Measurements from ENCODE around the gene ARIH2. TPM values are rescaled to one million over a fixed set of nuclear protein-coding genes. Genes with fewer than 3 reads are reported as not detected.
"Not testable (repeated sequence)": the region's sequence is repeated elsewhere in the genome, so short reads cannot be mapped to it uniquely, and the experiment has no call there.

The ARIH2 gene
- total RNA-seq, 3 donors from 2014 or later: 144 to 161 (median 146) TPM

- H3K4me3 Mint-ChIP-seq; DNase-seq; H3K27me3 Mint-ChIP-seq (ENCODE audit: low read depth); H3K4me1 Mint-ChIP-seq (ENCODE audit: low read depth); H3K36me3 Mint-ChIP-seq (ENCODE audit: insufficient read depth); H3K9me3 Mint-ChIP-seq; ATAC-seq: not testable (repeated sequence)
Observed at GRCh38 chr3:48907026-48907425, 11.6 kb upstream of the ARIH2 start.

- Mint-ChIP-seq H3K4me1 (ENCODE audit: low read depth) (peaks cover 20% of the 10 kb centered on the region), H3K9me3 (no peaks in the 10 kb centered on the region), H3K27me3 (ENCODE audit: low read depth) (no peaks in the 10 kb centered on the region), H3K36me3 (ENCODE audit: insufficient read depth) (no peaks in the 10 kb centered on the region), H3K4me3 (no peak overlapping the region)
- DNase-seq (no peak), ATAC-seq (no peak)
Observed at GRCh38 chr3:48915296-48915695, 3.3 kb upstream of the ARIH2 start.

GRCh38 chr3:48919215-48920138 lies 835 bp downstream of the ARIH2 start:
- peak; percentile 27 to 41 for ATAC-seq
- peak; percentile 31 for DNase-seq
- Mint-ChIP-seq H3K9me3 (no peaks in the 10 kb centered on the region), H3K27me3 (ENCODE audit: low read depth) (no peaks in the 10 kb centered on the region), H3K36me3 (ENCODE audit: insufficient read depth) (peaks cover 4% of the 10 kb centered on the region), H3K4me1 (ENCODE audit: low read depth) (peaks cover 27% of the 10 kb centered on the region), H3K4me3 (peak overlapping the region; percentile 93)

GRCh38 chr3:48926425-48927392 lies 8.1 kb downstream of the ARIH2 start:
- peak in 1 of 2 donors; percentile 42 for ATAC-seq
- no peak for DNase-seq
- no peak overlapping the region for H3K4me3 Mint-ChIP-seq
- no peaks in the 10 kb centered on the region for H3K27me3 Mint-ChIP-seq (ENCODE audit: low read depth)
- peaks cover 39% of the 10 kb centered on the region for H3K36me3 Mint-ChIP-seq (ENCODE audit: insufficient read depth)
- H3K9me3 Mint-ChIP-seq: no peaks in the 10 kb centered on the region
- H3K4me1 Mint-ChIP-seq (ENCODE audit: low read depth): peaks cover 56% of the 10 kb centered on the region

GRCh38 chr3:48927928-48928327 lies 9.3 kb downstream of the ARIH2 start:
- H3K36me3 Mint-ChIP-seq (ENCODE audit: insufficient read depth): peaks cover 47% of the 10 kb centered on the region
- peak overlapping the region; percentile 6 for H3K4me3 Mint-ChIP-seq
- DNase-seq (no peak), ATAC-seq (peak; percentile 62 to 74)
- H3K9me3 Mint-ChIP-seq: no peaks in the 10 kb centered on the region
- H3K27me3 Mint-ChIP-seq (ENCODE audit: low read depth): no peaks in the 10 kb centered on the region
- H3K4me1 Mint-ChIP-seq (ENCODE audit: low read depth): peaks cover 63% of the 10 kb centered on the region

GRCh38 chr3:48928679-48929078 lies 10.0 kb downstream of the ARIH2 start:
- DNase-seq (no peak), ATAC-seq (no peak)
- Mint-ChIP-seq H3K4me1 (ENCODE audit: low read depth) (peaks cover 64% of the 10 kb centered on the region), H3K9me3 (no peaks in the 10 kb centered on the region), H3K4me3 (peak overlapping the region; percentile 37), H3K27me3 (ENCODE audit: low read depth) (no peaks in the 10 kb centered on the region), H3K36me3 (ENCODE audit: insufficient read depth) (peaks cover 48% of the 10 kb centered on the region)

GRCh38 chr3:48929358-48930035 lies 10.9 kb downstream of the ARIH2 start:
- no peak for ATAC-seq
- H3K36me3 Mint-ChIP-seq (ENCODE audit: insufficient read depth): peaks cover 54% of the 10 kb centered on the region
- no peaks in the 10 kb centered on the region for H3K27me3 Mint-ChIP-seq (ENCODE audit: low read depth)
- no peaks in the 10 kb centered on the region for H3K9me3 Mint-ChIP-seq
- H3K4me3 Mint-ChIP-seq: no peak overlapping the region
- peaks cover 71% of the 10 kb centered on the region for H3K4me1 Mint-ChIP-seq (ENCODE audit: low read depth)
- no peak for DNase-seq

GRCh38 chr3:48930590-48930989 lies 11.9 kb downstream of the ARIH2 start:
- DNase-seq: no peak
- Mint-ChIP-seq H3K4me1 (ENCODE audit: low read depth) (peaks cover 80% of the 10 kb centered on the region), H3K9me3 (no peaks in the 10 kb centered on the region), H3K36me3 (ENCODE audit: insufficient read depth) (peaks cover 61% of the 10 kb centered on the region), H3K27me3 (ENCODE audit: low read depth) (no peaks in the 10 kb centered on the region), H3K4me3 (no peak overlapping the region)
- ATAC-seq: no peak

GRCh38 chr3:48931944-48932580 lies 13.4 kb downstream of the ARIH2 start:
- DNase-seq (no peak), ATAC-seq (peak in 1 of 2 donors; percentile 36)
- no peak overlapping the region for H3K4me3 Mint-ChIP-seq
- peaks cover 53% of the 10 kb centered on the region for H3K36me3 Mint-ChIP-seq (ENCODE audit: insufficient read depth)
- peaks cover 69% of the 10 kb centered on the region for H3K4me1 Mint-ChIP-seq (ENCODE audit: low read depth)
- no peaks in the 10 kb centered on the region for H3K9me3 Mint-ChIP-seq
- H3K27me3 Mint-ChIP-seq (ENCODE audit: low read depth): no peaks in the 10 kb centered on the region

- no peak overlapping the region for H3K4me3 Mint-ChIP-seq
- peaks cover 56% of the 10 kb centered on the region for H3K4me1 Mint-ChIP-seq (ENCODE audit: low read depth)
- no peak for DNase-seq
- peaks cover 46% of the 10 kb centered on the region for H3K36me3 Mint-ChIP-seq (ENCODE audit: insufficient read depth)
- H3K27me3 Mint-ChIP-seq (ENCODE audit: low read depth): no peaks in the 10 kb centered on the region
- no peaks in the 10 kb centered on the region for H3K9me3 Mint-ChIP-seq
- ATAC-seq: no peak
Observed at GRCh38 chr3:48934333-48934991, 15.8 kb downstream of the ARIH2 start.

GRCh38 chr3:48935530-48935929 lies 16.9 kb downstream of the ARIH2 start:
- Mint-ChIP-seq H3K27me3 (ENCODE audit: low read depth) (no peaks in the 10 kb centered on the region), H3K4me1 (ENCODE audit: low read depth) (peaks cover 48% of the 10 kb centered on the region), H3K4me3 (no peak overlapping the region), H3K9me3 (no peaks in the 10 kb centered on the region), H3K36me3 (ENCODE audit: insufficient read depth) (peaks cover 40% of the 10 kb centered on the region)
- no peak for DNase-seq
- ATAC-seq: no peak

- no peak overlapping the region for H3K4me3 Mint-ChIP-seq
Observed at GRCh38 chr3:48938156-48938555, 19.5 kb downstream of the ARIH2 start.

GRCh38 chr3:48938689-48939088 lies 20.0 kb downstream of the ARIH2 start:
- H3K4me1 Mint-ChIP-seq (ENCODE audit: low read depth): peaks cover 31% of the 10 kb centered on the region
- H3K36me3 Mint-ChIP-seq (ENCODE audit: insufficient read depth): peaks cover 32% of the 10 kb centered on the region

More at GRCh38 chr3:48938156-48938555, 19.5 kb downstream of the ARIH2 start:
- ATAC-seq (no peak), DNase-seq (no peak)
- no peaks in the 10 kb centered on the region for H3K27me3 Mint-ChIP-seq (ENCODE audit: low read depth)
- H3K9me3 Mint-ChIP-seq: no peaks in the 10 kb centered on the region
- H3K4me1 Mint-ChIP-seq (ENCODE audit: low read depth): peaks cover 31% of the 10 kb centered on the region
- H3K36me3 Mint-ChIP-seq (ENCODE audit: insufficient read depth): peaks cover 31% of the 10 kb centered on the region

More at GRCh38 chr3:48938689-48939088, 20.0 kb downstream of the ARIH2 start:
- ATAC-seq (no peak), DNase-seq (no peak)
- no peaks in the 10 kb centered on the region for H3K27me3 Mint-ChIP-seq (ENCODE audit: low read depth)
- no peaks in the 10 kb centered on the region for H3K9me3 Mint-ChIP-seq
- H3K4me3 Mint-ChIP-seq: no peak overlapping the region

All from activated T-cell treated with anti-CD3 and anti-CD28 coated beads, Interleukin-2, amount 50 U/mL, for 4 hours (primary cell).